ENCODE measurements around the gene ARHGAP6.

GRCh38 chrX:11670316-11670715 lies 4.6 kb upstream of the ARHGAP6 start:
- TF ChIP-seq CTCF (IDR thresholded peaks at IDR 0.05): no peak
- TF ChIP-seq NFE2L2 (conservative IDR thresholded peaks at IDR 0.05; ENCODE audit: low read length): no peak
- TF ChIP-seq POLR2A (IDR thresholded peaks at IDR 0.05; ENCODE audit: low read length): no peak
- TF ChIP-seq JUN (IDR thresholded peaks at IDR 0.05): no peak
- no peak for TF ChIP-seq RNF2 (IDR thresholded peaks at IDR 0.05; ENCODE audit: borderline replicate concordance, low read depth)
- TF ChIP-seq KDM1A (IDR thresholded peaks at IDR 0.05; ENCODE audit: low read depth): no peak
- TF ChIP-seq HEYL (CRISPR knock-in tag; IDR thresholded peaks at IDR 0.05): no peak
- TF ChIP-seq REST (IDR thresholded peaks at IDR 0.05): no peak
- no peak for TF ChIP-seq RFX5 (IDR thresholded peaks at IDR 0.05)
- TF ChIP-seq CBX8 (IDR thresholded peaks at IDR 0.05): no peak
- TF ChIP-seq KDM5A (IDR thresholded peaks at IDR 0.05): no peak

Measured in A549 (cell line).